Activated CD4-positive, alpha-beta T cell treated with anti-CD3 and anti-CD28 coated beads for 4 hours (primary cell): ENCODE data around the gene ARHGDIG.
"Not testable (repeated sequence)": the region's sequence is repeated elsewhere in the genome, so short reads cannot be mapped to it uniquely, and the experiment has no call there.

Source experiments
- DNase-seq, 2 donors: peaks; one replicate each; pipeline ENCODE4 v3.0.0-alpha.2; 2020

ARHGDIG gene

GRCh38 chr16:264440-264951, 15.9 kb upstream of the ARHGDIG start:
- no peak for DNase-seq

GRCh38 chr16:265002-265529, 15.3 kb upstream of the ARHGDIG start:
- DNase-seq = no peak

GRCh38 chr16:265711-266110, 14.7 kb upstream of the ARHGDIG start:
- no peak for DNase-seq

GRCh38 chr16:266258-267164, 13.9 kb upstream of the ARHGDIG start:
- DNase-seq = no peak

- DNase-seq = not testable (repeated sequence)
Observed at GRCh38 chr16:267562-267961, 12.8 kb upstream of the ARHGDIG start.

GRCh38 chr16:268141-269053, 12.0 kb upstream of the ARHGDIG start:
- no peak for DNase-seq

GRCh38 chr16:269061-269796, 11.2 kb upstream of the ARHGDIG start:
- no peak for DNase-seq

GRCh38 chr16:270381-271255, 9.8 kb upstream of the ARHGDIG start:
- DNase-seq = no peak

- DNase-seq = no peak
Observed at GRCh38 chr16:272633-273546, 7.5 kb upstream of the ARHGDIG start.

- DNase-seq = no peak
Observed at GRCh38 chr16:273547-274421, 6.6 kb upstream of the ARHGDIG start.

GRCh38 chr16:275041-275641, 5.2 kb upstream of the ARHGDIG start:
- DNase-seq = no peak

GRCh38 chr16:275786-276232, 4.6 kb upstream of the ARHGDIG start, which contains the start of gene RGS11:
RGS11 (minus strand) TSS chr16:275944; CDS start chr16:275911, 33 bp downstream.
- DNase-seq = no peak

GRCh38 chr16:276426-277077, 3.8 kb upstream of the ARHGDIG start:
- DNase-seq = no peak

- DNase-seq = no peak
Observed at GRCh38 chr16:278863-279366, 1.5 kb upstream of the ARHGDIG start.

GRCh38 chr16:279531-279930, 860 bp upstream of the ARHGDIG start:
- no peak for DNase-seq

GRCh38 chr16:280005-280460, 358 bp upstream of the ARHGDIG start:
- no peak for DNase-seq

- DNase-seq = no peak
Observed at GRCh38 chr16:280991-281659, 734 bp downstream of the ARHGDIG start.
